ENCODE data around the gene DYNC1I1. TPM values are rescaled to one million over a fixed set of nuclear protein-coding genes. Genes with fewer than 3 reads are reported as not detected.

Gene DYNC1I1
- total and polyA plus RNA-seq, 2 of the 4 experiments (the other 2 are of a cell fraction), result under 0.01 to 0.15 TPM

GRCh38 chr7:95847061-95847460 is 74.7 kb downstream of the DYNC1I1 start:
- H2BK20ac ChIP-seq (ENCODE audit: low read depth, low read length), result no peak overlapping the region
- dilution Hi-C loops (cut with HindIII; ENCODE audit: low sequenced_read_pairs, unreplicated experiment), result no loop called here
- no peak overlapping the region for H3K23ac ChIP-seq (ENCODE audit: low read depth, low read length)
- in situ Hi-C loops (cut with MboI; ENCODE audit: low sequenced_read_pairs), result no loop called here
- H3K56ac ChIP-seq (ENCODE audit: extremely low read depth, insufficient read depth, low read length), result no peak overlapping the region
- H2AK9ac ChIP-seq (replicated peaks; ENCODE audit: low read depth, low read length, poor library complexity), result no peak overlapping the region
- no peak overlapping the region for H2BK5ac ChIP-seq (ENCODE audit: low read depth, low read length, poor library complexity, severe bottlenecking)
- no peaks in the 10 kb centered on the region for H3K36me3 ChIP-seq (ENCODE audit: control insufficient read depth, insufficient read depth, low read length)
- no peak overlapping the region for H2AFZ ChIP-seq (replicated peaks; ENCODE audit: low read length, poor library complexity)
- no peak overlapping the region for H3K27ac ChIP-seq (ENCODE audit: insufficient read depth, low read length)
- 50% methylated on average over 1 of the region's 4 CpGs; no CpG with 5 or more reads in 1 of the 2 experiments for whole genome bisulfite sequencing, 2 experiments (ENCODE audit: extremely low coverage in 2 of 2, insufficient read length in 1 of 2)
- no peaks in the 10 kb centered on the region for H3K9me1 ChIP-seq (ENCODE audit: insufficient read depth, low read length)
- H2BK120ac ChIP-seq (ENCODE audit: low read depth, low read length), result no peak overlapping the region
- no peaks in the 10 kb centered on the region for H3K27me3 ChIP-seq (ENCODE audit: control insufficient read depth, insufficient read depth, low read length)
- H3K4me1 ChIP-seq (ENCODE audit: control insufficient read depth, insufficient read depth, low read length), result no peaks in the 10 kb centered on the region
- no peak for ATAC-seq (ENCODE audit: low read depth)
- no peaks in the 10 kb centered on the region for H3K9me3 ChIP-seq (ENCODE audit: control insufficient read depth, insufficient read depth, low read length)
- H3K9ac ChIP-seq (ENCODE audit: low read depth, low read length), result no peak overlapping the region
- POLR2A ChIA-PET (ENCODE audit: unreplicated experiment), result no interaction called here
- TF ChIP-seq SMC3 (IDR thresholded peaks at IDR 0.05; ENCODE audit: low read depth, low read length) (no peak), RAD21 (IDR thresholded peaks at IDR 0.05; ENCODE audit: low read length) (no peak), CEBPB (IDR thresholded peaks at IDR 0.05; ENCODE audit: low read depth, low read length) (no peak), NFE2L2 (IDR thresholded peaks at IDR 0.05; ENCODE audit: low read depth, low read length) (no peak), BHLHE40 (IDR thresholded peaks at IDR 0.05; ENCODE audit: low read depth, low read length) (no peak), MXI1 (IDR thresholded peaks at IDR 0.05; ENCODE audit: borderline replicate concordance, low read depth, low read length) (no peak)
- H3K18ac ChIP-seq (ENCODE audit: low read depth, low read length), result no peak overlapping the region
- intact Hi-C loops (cut with micrococcal nuclease), result no loop called here
- no peak overlapping the region for H4K8ac ChIP-seq (ENCODE audit: low read depth in 2 of 2, low read length in 2 of 2)
- no peak overlapping the region for H3K4me3 ChIP-seq (ENCODE audit: insufficient read depth, low read depth, low read length)
- no peaks in the 10 kb centered on the region for H4K20me1 ChIP-seq (ENCODE audit: insufficient read depth, low read length)
- H3K79me1 ChIP-seq (ENCODE audit: low read depth in 1 of 2, low read length in 2 of 2), result no peaks in the 10 kb centered on the region
- H3K4ac ChIP-seq (ENCODE audit: low read depth, low read length), result no peak overlapping the region
- no peak overlapping the region for H2AK5ac ChIP-seq (ENCODE audit: low read depth, low read length)
- H3K4me2 ChIP-seq (ENCODE audit: low read depth, low read length), result no peak overlapping the region
- CTCF ChIA-PET, result no interaction called here
- H3K14ac ChIP-seq (replicated peaks; ENCODE audit: low read depth, low read length), result no peak overlapping the region
- H4K5ac ChIP-seq (ENCODE audit: low read depth, low read length), result no peak overlapping the region
- H4K91ac ChIP-seq (ENCODE audit: insufficient read depth, low read depth, low read length), result no peak overlapping the region
- no peak overlapping the region for H2BK15ac ChIP-seq (ENCODE audit: low read depth, low read length)
- BruUV-seq (replicated peaks), result no TSS peak
- DNase-seq, result no peak
